ENCODE data around the gene ZNF649.

GRCh38 chr19:51931921-51932320 lies 27.1 kb upstream of the ZNF649 start:
- TF ChIP-seq POLR2A (IDR thresholded peaks at IDR 0.05) (no peak), POLR2AphosphoS5 (IDR thresholded peaks at IDR 0.05) (no peak)
